Measurements from ENCODE around the gene HOXA9. TPM values are rescaled to one million over a fixed set of nuclear protein-coding genes. Genes with fewer than 3 reads are reported as not detected.

The HOXA9 gene
- total RNA-seq, 4 donors from 2014 or later: 5.4 to 10.9 (median 9.0) TPM

DNA sequence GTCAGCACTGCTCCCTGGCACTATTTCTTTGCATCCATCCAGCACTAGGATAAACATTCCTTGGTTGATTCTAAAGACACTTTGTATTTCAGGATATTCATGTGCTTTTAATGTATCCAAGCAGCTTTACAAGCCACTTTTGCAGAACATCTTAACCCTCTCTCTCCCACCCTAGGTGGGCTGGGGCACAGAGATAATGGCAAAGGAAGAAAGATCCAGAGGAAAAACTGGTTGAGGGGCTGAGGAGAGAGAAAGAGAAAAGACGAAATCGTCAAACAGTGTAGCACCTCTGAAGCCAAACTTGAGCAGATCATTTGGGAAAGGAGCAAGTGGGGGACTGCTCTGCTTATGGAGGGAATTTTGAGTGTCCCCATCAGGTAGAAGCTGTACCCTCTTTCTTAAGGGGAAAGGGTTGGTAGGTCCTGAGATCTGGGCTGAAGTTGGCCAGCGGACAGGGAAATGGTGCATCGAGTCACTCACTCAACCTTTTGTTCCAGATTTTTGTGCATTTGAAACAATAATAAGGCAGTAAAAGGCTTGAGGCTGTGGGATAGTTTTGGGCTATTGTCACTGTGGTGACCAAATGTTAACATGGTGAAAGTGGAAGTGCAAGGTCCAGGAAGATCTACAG is 38.7 kb upstream of the HOXA9 start:
- TF ChIP-seq, protein P1, sequence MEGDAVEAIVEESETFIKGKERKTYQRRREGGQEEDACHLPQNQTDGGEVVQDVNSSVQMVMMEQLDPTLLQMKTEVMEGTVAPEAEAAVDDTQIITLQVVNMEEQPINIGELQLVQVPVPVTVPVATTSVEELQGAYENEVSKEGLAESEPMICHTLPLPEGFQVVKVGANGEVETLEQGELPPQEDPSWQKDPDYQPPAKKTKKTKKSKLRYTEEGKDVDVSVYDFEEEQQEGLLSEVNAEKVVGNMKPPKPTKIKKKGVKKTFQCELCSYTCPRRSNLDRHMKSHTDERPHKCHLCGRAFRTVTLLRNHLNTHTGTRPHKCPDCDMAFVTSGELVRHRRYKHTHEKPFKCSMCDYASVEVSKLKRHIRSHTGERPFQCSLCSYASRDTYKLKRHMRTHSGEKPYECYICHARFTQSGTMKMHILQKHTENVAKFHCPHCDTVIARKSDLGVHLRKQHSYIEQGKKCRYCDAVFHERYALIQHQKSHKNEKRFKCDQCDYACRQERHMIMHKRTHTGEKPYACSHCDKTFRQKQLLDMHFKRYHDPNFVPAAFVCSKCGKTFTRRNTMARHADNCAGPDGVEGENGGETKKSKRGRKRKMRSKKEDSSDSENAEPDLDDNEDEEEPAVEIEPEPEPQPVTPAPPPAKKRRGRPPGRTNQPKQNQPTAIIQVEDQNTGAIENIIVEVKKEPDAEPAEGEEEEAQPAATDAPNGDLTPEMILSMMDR (IDR thresholded peaks at IDR 0.05; ENCODE audit: low read depth): no peak

DNA sequence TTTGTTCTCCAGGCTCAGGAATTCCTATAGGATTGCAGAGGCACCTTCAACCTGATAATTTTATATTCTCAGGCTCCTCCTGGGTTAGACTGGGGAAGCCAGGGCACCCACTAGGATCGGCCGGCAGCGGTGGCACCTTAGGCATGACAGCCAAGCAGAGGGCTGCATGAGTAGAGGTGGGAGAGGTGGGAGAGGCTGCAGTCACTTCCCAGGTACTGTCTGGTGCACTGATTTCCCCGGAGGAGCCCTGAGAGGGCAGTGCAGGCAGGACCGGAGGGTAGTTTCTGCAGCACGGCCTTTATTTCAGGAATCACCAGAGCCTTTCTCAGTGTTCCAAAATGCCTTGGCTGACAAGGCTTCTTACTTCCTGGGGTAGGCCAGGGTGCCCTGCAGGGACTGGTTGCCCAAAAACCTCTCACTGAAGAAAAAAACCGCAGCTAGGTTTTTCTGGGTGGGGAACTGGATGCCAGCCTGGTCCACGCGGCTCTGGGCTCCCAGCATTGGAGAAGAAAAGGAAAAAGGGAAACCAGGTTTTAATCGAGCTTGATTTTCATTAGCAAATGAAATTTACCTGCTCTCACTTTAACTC is 38.1 kb upstream of the HOXA9 start:
- TF ChIP-seq, protein P1 (IDR thresholded peaks at IDR 0.05; ENCODE audit: low read depth): no peak

DNA sequence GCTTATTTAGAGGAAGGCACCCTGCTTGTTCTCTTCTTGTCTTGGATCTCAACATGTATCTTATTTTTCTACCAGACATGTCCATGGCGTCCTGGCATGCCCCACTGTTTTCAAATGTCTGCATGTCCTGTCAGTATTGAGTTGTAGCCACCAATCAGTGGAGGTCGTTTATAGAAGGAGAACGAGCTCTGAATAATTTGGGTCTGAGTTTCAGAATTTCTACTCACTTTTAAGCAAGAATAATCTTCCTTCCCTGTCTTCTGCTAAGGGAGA is 37.5 kb upstream of the HOXA9 start:
- TF ChIP-seq, protein P1 (IDR thresholded peaks at IDR 0.05; ENCODE audit: low read depth): no peak

DNA sequence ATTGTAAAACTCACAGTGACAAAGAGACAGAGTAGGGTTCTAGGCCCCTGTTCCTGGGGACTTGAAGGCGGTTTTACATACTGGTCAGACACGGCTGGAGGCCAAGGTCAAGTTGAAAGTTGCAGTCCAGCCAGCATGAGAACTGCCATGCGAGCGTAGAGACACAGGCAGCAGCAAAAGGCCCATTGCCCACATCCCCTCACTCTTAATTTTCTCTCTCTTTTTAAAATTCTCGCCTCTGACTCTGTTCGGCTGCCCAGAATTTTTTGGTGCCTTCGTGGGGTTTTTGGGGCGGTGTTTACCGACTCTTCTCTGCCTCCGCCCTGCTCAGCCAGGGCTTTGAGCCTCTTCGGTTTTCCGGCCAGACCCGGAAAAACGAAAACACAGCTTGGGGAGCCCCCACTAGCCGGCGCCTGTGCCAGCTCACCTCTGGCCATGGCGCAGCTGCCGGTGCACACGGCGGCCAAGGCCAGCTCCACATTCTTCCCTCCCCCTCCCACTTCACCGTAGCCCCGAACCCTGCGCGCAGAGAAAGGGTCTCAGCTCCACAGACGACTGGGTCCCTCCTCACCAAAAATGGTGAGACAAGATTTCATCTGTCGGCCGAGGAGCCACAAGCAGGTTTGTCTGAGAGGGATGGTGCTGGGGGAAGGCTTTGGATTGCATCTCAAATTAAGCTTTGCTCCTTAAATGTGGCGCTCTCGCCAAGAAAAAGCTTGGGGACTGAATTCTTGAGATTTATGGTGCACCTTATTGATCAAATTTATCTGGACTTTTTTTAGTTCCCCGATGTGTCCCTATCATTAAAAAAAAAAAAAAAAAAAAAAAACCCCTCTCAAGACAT is 36.9 kb upstream of the HOXA9 start:
- TF ChIP-seq, protein P1 (IDR thresholded peaks at IDR 0.05; ENCODE audit: low read depth): no peak

DNA sequence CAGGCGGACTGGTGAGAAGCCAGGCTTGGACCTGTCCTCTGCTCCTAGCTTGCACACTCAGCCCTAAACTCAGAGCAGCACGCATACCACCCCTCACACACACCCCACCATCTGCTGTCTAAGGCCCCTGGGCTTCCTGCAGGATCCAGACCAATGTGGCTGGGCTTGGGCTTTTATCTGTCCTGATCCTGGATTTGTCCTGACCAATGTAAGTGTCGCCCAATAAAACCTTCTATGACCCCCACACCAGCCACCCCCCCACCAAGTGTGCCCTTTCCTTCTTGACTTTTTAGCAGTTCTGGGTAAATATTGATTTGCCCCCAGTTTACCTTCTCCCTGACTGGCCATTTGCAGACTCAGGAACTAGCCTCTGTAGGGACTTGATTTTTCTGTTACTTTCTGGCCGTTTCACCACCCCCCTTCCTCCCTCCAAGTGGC is 36.3 kb upstream of the HOXA9 start:
- TF ChIP-seq, protein P1 (IDR thresholded peaks at IDR 0.05; ENCODE audit: low read depth): no peak

DNA sequence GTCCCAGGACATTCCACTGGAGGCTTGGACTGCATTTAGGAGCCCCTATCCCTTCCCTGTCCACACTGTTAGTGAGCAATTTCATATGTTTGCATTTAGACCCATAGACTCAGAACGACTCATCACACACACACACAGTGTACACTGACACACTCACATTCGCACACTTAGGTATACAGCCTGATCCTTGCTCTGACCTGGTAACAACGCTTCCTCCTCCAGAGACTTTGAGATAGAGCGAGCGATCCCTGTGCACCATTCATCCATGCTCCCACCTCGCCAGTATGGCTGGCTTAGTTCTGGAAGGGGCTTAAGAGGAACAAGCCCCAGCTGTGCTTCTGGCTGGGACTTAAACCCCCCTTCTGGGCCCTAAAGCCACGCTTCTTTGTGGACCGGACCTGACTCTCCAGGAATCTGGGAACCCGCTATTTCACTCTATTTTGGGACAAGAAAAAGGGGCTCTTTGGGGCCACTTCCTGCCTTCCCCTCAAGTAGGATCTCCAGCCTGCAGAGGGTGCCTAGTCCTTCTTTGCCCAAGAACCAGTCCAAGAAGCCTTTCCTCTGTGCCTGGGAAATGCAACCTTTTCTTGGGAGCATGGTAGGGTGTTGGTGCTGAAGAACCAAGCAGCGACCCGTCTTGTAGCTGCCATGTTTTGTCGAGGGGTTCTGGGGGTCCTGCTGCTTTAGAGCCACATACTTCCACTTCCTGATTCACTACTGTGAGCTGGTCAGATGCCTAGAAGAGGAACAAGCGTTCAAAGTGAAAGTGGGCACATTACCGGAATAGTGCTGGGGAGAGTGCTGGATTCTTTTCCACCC is 35.6 kb upstream of the HOXA9 start:
- TF ChIP-seq, protein P1 (IDR thresholded peaks at IDR 0.05; ENCODE audit: low read depth): no peak

All from subcutaneous adipose tissue (tissue), 4 donors.